ENCODE data around the gene TNFRSF8. TPM values are rescaled to one million over a fixed set of nuclear protein-coding genes. Genes with fewer than 3 reads are reported as not detected.

TNFRSF8 gene
- total RNA-seq, 2 experiments from 2014 or later = 31.1 to 33.2 TPM

DNA sequence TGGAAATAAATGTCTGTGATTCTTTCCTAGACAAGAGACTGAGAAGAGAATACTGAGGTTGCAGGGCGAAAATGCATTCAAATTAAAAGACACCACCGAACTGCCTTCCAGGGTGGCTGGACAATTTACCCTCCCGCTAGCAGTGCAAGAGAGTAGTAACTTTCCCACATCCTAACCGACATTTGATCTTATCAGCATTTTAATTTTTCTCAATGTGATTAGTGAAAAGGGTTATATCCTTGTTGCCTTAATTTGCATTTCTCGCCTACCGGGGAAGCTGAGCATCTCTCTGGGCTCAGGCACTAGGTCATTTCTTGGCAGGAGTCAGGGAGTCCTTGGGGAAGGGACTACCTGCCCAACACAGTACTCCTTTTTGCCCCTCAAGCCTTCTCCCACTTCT lies 2.8 kb downstream of the TNFRSF8 start:
- CTCF ChIA-PET = interaction anchor here (0.9 to 6.9 kb wide), 5 partner anchors 9 to 45 kb away, joined by 3 to 44 read pairs (median 5); no protein-coding TSS in a partner anchor
- peaks cover 35% of the 10 kb centered on the region for H3K27me3 Mint-ChIP-seq
- POLR2A ChIA-PET = interaction anchor here (0.6 to 5.5 kb wide), 7 partner anchors 10 to 382 kb away, joined by 3 to 45 read pairs (median 7); no protein-coding TSS in a partner anchor
- peaks cover 76% of the 10 kb centered on the region for H3K4me1 Mint-ChIP-seq (ENCODE audit: low read depth)
- H3K4me3 Mint-ChIP-seq = peak overlapping the region; percentile 73
- H3K36me3 Mint-ChIP-seq = peaks cover 34% of the 10 kb centered on the region
- peak; percentile 62 for DNase-seq
- intact Hi-C loops (cut with micrococcal nuclease) = loop anchor here (5.0 kb wide), 3 partner anchors 91 to 381 kb away; no protein-coding TSS in a partner anchor
- peak overlapping the region; percentile 88 for H3K27ac Mint-ChIP-seq
- no peaks in the 10 kb centered on the region for H3K9me3 Mint-ChIP-seq

DNA sequence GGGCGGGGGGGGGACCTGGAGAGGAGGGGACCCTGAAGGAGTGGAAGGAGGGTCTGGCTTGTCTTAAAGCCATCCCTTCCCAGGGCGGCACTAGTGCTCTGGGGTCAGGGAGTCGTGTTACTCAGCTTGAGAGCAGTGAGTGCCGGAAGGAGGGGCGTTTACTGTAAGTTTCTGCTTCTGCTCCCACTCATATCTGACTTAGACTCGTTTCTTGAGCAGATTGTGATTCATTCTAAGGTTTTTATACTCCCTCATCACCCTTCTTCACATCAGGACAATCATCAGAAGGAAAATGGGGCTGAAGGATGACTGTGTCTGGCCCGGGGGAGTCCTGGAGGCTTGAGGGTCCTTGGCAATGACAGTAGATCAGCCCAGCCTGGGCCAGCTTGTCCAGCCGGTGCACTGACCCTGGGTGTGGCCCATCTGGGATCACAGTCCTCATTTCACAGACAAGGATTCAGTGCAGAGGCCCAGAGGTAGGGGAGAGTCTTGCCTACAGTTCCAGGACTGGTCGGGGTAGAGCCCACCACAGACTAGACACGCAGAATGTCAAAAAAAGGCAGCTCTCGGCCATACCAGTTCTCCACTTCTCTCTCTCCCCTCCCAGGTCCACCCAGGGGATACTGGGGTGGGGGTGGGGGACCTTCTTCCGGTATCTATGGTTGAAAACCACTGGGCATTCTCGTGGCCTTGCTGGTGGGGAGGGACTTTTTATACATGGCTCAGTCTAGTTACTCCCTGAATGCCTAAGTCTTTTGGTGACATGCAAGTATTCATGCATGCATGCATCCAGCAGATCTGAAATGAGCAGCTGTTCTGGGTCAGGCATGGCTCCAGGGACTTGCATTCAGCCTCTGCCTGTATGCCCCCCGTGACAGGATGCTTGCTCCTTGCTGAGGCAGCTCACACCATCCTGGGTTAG lies 5.1 kb downstream of the TNFRSF8 start:
- DNase-seq = peak; percentile 89
- H3K9me3 Mint-ChIP-seq = no peaks in the 10 kb centered on the region
- CTCF ChIA-PET = interaction anchor here (0.6 to 6.9 kb wide), 7 partner anchors 9 to 591 kb away, joined by 3 to 44 read pairs (median 3); no protein-coding TSS in a partner anchor
- H3K4me1 Mint-ChIP-seq (ENCODE audit: low read depth) = peaks cover 62% of the 10 kb centered on the region
- H3K27ac Mint-ChIP-seq = peak overlapping the region; percentile 96
- intact Hi-C loops (cut with micrococcal nuclease) = loop anchor here (1.0 to 5.0 kb wide), 10 partner anchors 8 to 379 kb away; partner anchors contain the start of gene MIIP
- POLR2A ChIA-PET = interaction anchor here (1.2 to 5.5 kb wide), 11 partner anchors 9 to 159 kb away, joined by 4 to 45 read pairs (median 9); partner anchors contain the start of gene MIIP
- peak overlapping the region; percentile 69 for H3K4me3 Mint-ChIP-seq
- H3K27me3 Mint-ChIP-seq = peaks cover 32% of the 10 kb centered on the region
- peaks cover 42% of the 10 kb centered on the region for H3K36me3 Mint-ChIP-seq

DNA sequence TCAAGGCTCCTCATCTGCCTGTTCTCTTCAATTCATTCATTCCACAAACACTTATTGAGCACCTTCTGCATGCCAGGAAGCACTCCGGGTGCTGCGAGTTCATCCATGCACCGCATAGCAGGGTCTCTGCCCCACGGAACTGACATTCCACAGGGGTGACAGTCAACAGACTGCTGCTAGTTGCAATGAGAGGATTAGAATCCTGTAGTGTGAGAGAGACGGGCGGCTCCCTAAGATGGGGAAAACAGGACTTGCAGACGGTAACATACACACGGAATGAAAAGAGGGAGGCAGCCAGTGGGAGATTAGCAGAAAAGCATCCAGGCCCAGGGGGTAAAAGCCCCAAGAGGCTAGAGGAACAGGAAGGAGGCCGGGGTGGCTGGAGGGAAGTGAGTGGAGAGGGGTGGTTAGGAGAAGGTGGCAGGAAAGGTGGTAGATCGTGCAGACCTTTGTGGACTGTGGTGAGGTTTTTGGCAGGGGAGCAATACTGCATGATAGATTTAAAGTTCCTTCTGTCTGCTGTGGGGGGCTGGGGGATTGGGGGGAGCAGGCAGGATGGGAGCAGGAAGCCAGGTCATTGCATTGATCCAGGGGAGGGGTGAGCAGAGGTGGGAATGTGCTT lies 6.6 kb downstream of the TNFRSF8 start:
- H3K27ac Mint-ChIP-seq = peak overlapping the region; percentile 26
- peaks cover 35% of the 10 kb centered on the region for H3K36me3 Mint-ChIP-seq

DNA sequence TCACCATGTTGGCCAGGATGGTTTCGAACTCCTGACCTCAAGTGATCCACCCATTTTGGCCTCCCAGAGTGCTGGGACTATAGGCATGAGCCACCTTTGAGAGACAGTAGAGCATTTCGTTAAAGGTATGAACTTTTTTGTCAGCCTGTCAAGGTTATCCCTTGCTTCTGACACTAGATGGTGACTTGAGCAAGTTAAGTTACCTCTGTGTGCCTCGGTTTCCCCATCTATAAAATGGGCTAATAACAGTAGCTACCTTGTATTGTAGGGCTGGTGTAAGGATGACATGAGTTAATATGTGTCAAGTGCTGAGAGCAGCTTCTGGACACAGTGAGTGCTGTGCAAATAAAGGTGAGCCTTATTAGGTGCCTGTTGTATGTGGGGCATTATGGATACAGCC lies 8.8 kb downstream of the TNFRSF8 start:
- POLR2A ChIA-PET = no interaction called here
- H3K27me3 Mint-ChIP-seq = peaks cover 15% of the 10 kb centered on the region
- no peak overlapping the region for H3K4me3 Mint-ChIP-seq
- CTCF ChIA-PET = interaction anchor here (6.9 kb wide), 1 partner anchor 8 kb away, joined by 44 read pairs; no protein-coding TSS in a partner anchor
- no peak overlapping the region for H3K27ac Mint-ChIP-seq
- H3K9me3 Mint-ChIP-seq = no peaks in the 10 kb centered on the region
- peaks cover 37% of the 10 kb centered on the region for H3K36me3 Mint-ChIP-seq
- intact Hi-C loops (cut with micrococcal nuclease) = no loop called here
- peaks cover 34% of the 10 kb centered on the region for H3K4me1 Mint-ChIP-seq (ENCODE audit: low read depth)
- no peak for DNase-seq

More for the DNA sequence above, 6.6 kb downstream of the TNFRSF8 start:
- POLR2A ChIA-PET = interaction anchor here (0.7 to 5.5 kb wide), 3 partner anchors 9 to 30 kb away, joined by 3 to 45 read pairs (median 25); no protein-coding TSS in a partner anchor
- Mint-ChIP-seq H3K9me3 (no peaks in the 10 kb centered on the region), H3K4me3 (peak overlapping the region; percentile 44), H3K4me1 (ENCODE audit: low read depth) (peaks cover 49% of the 10 kb centered on the region), H3K27me3 (peaks cover 21% of the 10 kb centered on the region)
- CTCF ChIA-PET = interaction anchor here (6.9 kb wide), 1 partner anchor 10 kb away, joined by 44 read pairs; no protein-coding TSS in a partner anchor
- no peak for DNase-seq
- intact Hi-C loops (cut with micrococcal nuclease) = loop anchor here (5.0 kb wide), 3 partner anchors 88 to 378 kb away; no protein-coding TSS in a partner anchor

DNA sequence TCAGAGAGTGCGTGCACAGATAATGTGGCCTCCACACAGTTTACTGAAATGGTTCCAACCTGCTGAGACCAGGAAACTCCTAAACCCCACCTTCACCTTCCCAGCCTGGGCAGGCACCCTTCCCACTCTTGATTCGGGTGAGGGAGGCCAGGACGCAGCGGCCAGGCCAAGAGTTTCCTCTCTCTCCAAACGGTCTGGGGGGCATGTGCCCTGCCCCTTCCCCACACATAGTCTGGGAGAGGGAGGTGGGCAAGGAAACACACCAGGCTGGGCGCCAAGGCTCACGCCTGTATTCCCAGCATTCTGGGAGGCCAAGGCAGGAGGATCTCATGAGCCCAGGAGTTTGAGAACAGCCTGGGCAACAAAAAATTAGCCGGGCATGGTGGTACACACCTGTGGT lies 9.6 kb downstream of the TNFRSF8 start:
- POLR2A ChIA-PET = no interaction called here
- H3K9me3 Mint-ChIP-seq = no peaks in the 10 kb centered on the region
- H3K4me1 Mint-ChIP-seq (ENCODE audit: low read depth) = peaks cover 28% of the 10 kb centered on the region
- DNase-seq = no peak
- intact Hi-C loops (cut with micrococcal nuclease) = no loop called here
- peaks cover 17% of the 10 kb centered on the region for H3K27me3 Mint-ChIP-seq
- H3K27ac Mint-ChIP-seq = no peak overlapping the region
- H3K4me3 Mint-ChIP-seq = no peak overlapping the region
- CTCF ChIA-PET = no interaction called here
- H3K36me3 Mint-ChIP-seq = peaks cover 38% of the 10 kb centered on the region

DNA sequence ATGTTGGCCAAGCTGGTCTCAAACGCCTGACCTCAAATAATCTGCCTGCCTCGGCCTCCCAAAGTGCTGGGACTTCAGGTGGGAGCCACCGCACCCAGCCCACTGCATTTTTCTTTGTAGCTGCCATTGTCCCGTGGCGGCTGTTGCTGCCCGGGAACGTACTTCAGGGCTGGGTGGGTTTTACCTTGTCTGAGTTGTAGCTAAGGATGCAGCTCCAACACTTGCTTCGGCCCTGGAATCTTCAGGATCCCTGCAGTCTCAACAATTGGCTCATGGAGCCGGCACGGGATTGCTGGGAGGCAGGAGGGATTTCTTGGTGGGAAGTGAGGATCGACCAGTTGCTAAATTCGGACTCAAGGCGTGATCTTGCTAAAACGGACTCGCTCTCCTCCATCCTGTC lies 10.7 kb downstream of the TNFRSF8 start:
- ChIA-PET POLR2A (no interaction called here), CTCF (no interaction called here)
- peaks cover 38% of the 10 kb centered on the region for H3K36me3 Mint-ChIP-seq
- H3K9me3 Mint-ChIP-seq = no peaks in the 10 kb centered on the region
- no peak overlapping the region for H3K27ac Mint-ChIP-seq
- no peak overlapping the region for H3K4me3 Mint-ChIP-seq
- peaks cover 26% of the 10 kb centered on the region for H3K4me1 Mint-ChIP-seq (ENCODE audit: low read depth)
- peaks cover 19% of the 10 kb centered on the region for H3K27me3 Mint-ChIP-seq
- intact Hi-C loops (cut with micrococcal nuclease) = no loop called here
- DNase-seq = no peak

DNA sequence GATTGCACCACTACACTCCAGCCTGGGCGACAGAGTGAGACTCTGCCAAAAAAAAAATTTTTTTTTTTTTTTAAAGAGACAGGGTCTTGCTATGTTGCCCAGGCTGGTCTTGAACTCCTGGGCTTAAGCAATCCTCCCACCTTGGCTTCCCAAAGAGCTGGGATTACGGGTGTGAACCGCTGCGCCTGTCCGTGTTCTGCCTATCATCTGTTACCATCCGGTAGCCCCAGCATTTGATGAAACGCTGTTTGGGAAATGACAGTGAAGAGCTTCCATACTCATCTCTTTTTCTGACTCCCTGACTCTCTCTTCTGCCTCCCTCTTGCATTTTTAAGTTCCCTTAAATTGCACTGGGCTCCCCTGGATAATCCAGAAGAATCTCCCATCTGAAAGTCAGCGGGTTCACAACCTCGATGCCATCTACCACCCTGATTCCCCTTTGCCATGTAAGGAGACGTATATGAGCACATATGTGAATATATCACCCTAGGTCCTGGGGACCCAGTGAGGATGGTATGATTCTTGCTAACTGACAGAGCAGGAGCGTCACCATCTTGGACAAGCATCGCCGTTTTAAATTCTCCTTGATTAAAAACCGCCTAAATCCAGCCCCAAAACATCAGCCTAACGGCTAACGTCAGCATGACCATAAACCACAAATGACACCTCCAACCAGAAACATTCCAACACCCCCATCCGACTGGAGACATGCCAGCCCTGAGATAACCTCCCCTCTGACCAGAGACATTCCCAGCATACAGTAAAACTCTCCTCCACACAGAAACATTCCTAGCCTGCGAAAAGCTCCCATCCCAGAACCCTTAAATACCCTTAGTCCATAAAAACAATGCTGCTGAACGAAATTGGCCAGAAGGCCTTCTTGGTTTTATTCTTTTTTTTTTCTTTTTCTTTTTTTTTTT lies 12.4 kb downstream of the TNFRSF8 start:
- POLR2A ChIA-PET = interaction anchor here (0.6 kb wide), 1 partner anchor 109 kb away, joined by 3 read pairs; no protein-coding TSS in a partner anchor
- CTCF ChIA-PET = no interaction called here
- H3K4me3 Mint-ChIP-seq = no peak overlapping the region
- intact Hi-C loops (cut with micrococcal nuclease) = no loop called here
- DNase-seq = no peak
- H3K27me3 Mint-ChIP-seq = peaks cover 12% of the 10 kb centered on the region
- H3K27ac Mint-ChIP-seq = peak overlapping the region; percentile 14
- H3K9me3 Mint-ChIP-seq = no peaks in the 10 kb centered on the region
- peaks cover 28% of the 10 kb centered on the region for H3K36me3 Mint-ChIP-seq
- peaks cover 23% of the 10 kb centered on the region for H3K4me1 Mint-ChIP-seq (ENCODE audit: low read depth)

DNA sequence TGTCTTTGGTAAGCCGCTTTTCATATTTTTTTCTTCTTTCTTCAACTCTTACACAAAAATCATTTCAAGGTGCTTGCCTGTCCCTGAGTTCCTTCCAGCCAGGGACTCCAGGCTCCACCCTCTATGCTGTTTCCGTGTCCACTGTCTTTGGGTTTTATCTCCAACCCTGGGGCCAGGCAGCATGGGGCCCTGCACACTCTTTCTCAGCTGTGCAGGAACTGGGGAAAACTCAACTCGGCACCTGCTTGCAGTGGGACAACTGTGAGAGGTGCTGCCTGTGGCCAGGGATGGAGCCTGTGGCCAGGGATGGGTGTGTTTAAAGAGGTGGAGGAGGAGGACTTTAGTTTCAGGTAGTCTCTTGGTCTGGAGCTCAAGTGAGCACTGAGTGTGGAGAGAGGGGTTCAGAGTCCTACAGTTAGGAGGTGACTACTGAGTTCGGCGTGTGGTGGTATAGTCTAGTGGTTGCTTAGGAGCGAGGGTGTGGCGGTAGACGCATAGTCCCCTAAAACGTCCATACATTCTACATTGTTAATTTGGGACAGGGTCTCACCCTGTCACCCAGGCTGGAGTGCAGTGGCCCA lies 13.4 kb downstream of the TNFRSF8 start:
- Mint-ChIP-seq H3K9me3 (peaks cover under 1% of the 10 kb centered on the region), H3K27me3 (peaks cover 8% of the 10 kb centered on the region), H3K4me1 (ENCODE audit: low read depth) (peaks cover 24% of the 10 kb centered on the region), H3K27ac (no peak overlapping the region), H3K36me3 (peaks cover 26% of the 10 kb centered on the region), H3K4me3 (no peak overlapping the region)
- ChIA-PET POLR2A (interaction anchor here (1.3 kb wide), 1 partner anchor 167 kb away, joined by 5 read pairs; no protein-coding TSS in a partner anchor), CTCF (no interaction called here)
- no peak for DNase-seq
- intact Hi-C loops (cut with micrococcal nuclease) = no loop called here

DNA sequence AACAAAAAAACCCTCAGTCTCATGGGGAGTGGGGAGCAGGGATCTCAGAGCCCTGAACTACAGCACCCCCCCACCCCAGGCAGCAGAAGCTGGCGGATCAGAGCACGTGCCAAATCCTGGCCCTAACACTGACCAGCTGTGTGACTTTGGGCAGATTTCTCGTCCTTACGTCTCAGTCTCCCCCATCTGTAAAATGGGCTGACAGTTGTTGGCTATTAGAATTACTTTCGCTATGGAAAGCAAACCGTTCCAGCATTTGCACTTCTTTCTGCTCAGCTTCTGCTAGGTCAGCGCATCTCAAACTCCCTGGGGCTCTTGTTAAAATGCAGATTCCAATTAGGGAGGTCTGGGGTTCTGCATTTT lies 15.5 kb downstream of the TNFRSF8 start:
- peak overlapping the region; percentile 39 for H3K4me3 Mint-ChIP-seq
- peaks cover 28% of the 10 kb centered on the region for H3K36me3 Mint-ChIP-seq
- H3K27me3 Mint-ChIP-seq = peaks cover 5% of the 10 kb centered on the region
- ChIA-PET POLR2A (interaction anchor here (0.9 to 2.7 kb wide), 9 partner anchors 8 to 170 kb away, joined by 3 to 17 read pairs (median 5); partner anchors contain the start of gene MIIP), CTCF (interaction anchor here (1.1 to 4.0 kb wide), 16 partner anchors 10 to 169 kb away, joined by 3 to 44 read pairs (median 12); partner anchors contain the start of gene MIIP)
- peak overlapping the region; percentile 70 for H3K27ac Mint-ChIP-seq
- no peak for DNase-seq
- H3K4me1 Mint-ChIP-seq (ENCODE audit: low read depth) = peaks cover 33% of the 10 kb centered on the region
- H3K9me3 Mint-ChIP-seq = peaks cover 20% of the 10 kb centered on the region
- intact Hi-C loops (cut with micrococcal nuclease) = no loop called here

DNA sequence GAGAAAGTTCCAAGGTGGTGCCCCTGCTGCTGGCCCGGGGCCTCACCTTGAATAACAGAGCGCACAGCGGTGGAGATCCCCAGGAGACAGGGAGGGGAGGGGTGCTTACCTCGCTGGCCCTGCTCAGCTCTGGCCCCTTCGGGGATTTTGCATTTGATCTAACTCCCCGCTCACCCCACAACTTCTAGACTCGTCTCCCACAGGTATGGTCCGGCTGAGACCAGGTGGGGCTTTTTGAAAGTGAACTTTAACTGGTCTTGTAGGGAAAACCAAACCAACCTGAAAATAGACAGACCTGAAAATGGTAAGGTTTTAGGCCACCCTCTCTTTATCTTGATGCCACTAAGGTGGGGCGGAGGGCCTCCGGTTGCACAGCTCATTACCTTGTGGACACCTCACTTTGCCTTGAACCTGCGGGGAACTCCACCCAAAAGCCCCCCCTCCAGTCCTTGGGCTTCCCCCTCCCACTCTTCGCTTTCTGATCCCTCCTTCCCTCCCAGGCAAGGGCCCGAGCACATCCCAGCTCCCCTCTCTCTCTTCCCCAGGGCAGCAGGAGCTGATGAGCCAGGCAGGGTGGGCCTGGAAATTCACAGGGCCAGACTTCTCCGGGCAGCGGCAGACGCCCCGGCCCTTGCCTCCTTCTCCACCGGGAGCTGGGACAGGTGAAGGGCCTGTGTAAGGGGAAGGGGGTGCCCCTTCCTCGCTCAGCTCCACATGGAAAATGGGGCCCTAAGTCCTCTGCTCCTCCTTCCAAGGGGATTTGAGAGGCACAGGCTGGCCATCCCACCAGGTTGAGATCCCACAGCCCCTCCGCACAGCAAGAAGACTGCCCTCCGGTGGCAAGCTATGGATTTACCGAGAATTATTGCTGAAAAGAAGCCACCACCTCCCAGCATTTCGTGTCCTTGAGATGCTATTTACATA lies 16.1 kb downstream of the TNFRSF8 start:
- Mint-ChIP-seq H3K27ac (peak overlapping the region; percentile 70), H3K4me1 (ENCODE audit: low read depth) (peaks cover 33% of the 10 kb centered on the region), H3K9me3 (peaks cover 23% of the 10 kb centered on the region), H3K27me3 (peaks cover 5% of the 10 kb centered on the region), H3K36me3 (peaks cover 32% of the 10 kb centered on the region), H3K4me3 (peak overlapping the region; percentile 44)
- ChIA-PET CTCF (interaction anchor here (0.6 to 4.0 kb wide), 25 partner anchors 9 to 217 kb away, joined by 3 to 44 read pairs (median 7); partner anchors contain the start of gene MIIP), POLR2A (interaction anchor here (0.5 to 2.7 kb wide), 12 partner anchors 9 to 171 kb away, joined by 3 to 17 read pairs (median 4); partner anchors contain the start of gene MIIP)
- intact Hi-C loops (cut with micrococcal nuclease) = loop anchor here (1.0 kb wide), 2 partner anchors 11 to 78 kb away; no protein-coding TSS in a partner anchor
- peak; percentile 74 for DNase-seq
